SK-N-SH (cell line): ENCODE data around the gene HAGHL.
A peak's percentile ranks its signal among the peaks of the same experiment; 100 is the strongest.

ENCODE experiments used
- CHD2 ChIP-seq: fragments of 150-350 bp; IDR thresholded peaks from 2 replicates; pipeline ENCODE4 v1.6.1; 2018; ENCODE audit warnings: low read length; ENCODE audit not compliant: partially characterized antibody
- EP300 ChIP-seq, 2 experiments: IDR thresholded peaks; 2 replicates each; pipeline versions ENCODE4 v1.4.0 to v1.6.1; 2012; ENCODE audit warnings: borderline replicate concordance in 1 of 2, low read depth in 1 of 2, low read length in 1 of 2
- FOXJ3 ChIP-seq: sonication (generic); formaldehyde crosslinking; IDR thresholded peaks from 2 replicates; pipeline ENCODE4 v1.5.1; 2020; ENCODE audit warnings: mild to moderate bottlenecking, missing genetic modification reagents
- JUND ChIP-seq: IDR thresholded peaks from 2 replicates; pipeline ENCODE4 v1.4.0; 2012
- MXI1 ChIP-seq: IDR thresholded peaks from 2 replicates; pipeline ENCODE4 v1.6.1; 2012; ENCODE audit warnings: mild to moderate bottlenecking, low read depth, low read length, improper control_type of control experiment
- RFX5 ChIP-seq: IDR thresholded peaks from 2 replicates; pipeline ENCODE4 v1.6.1; 2012; ENCODE audit warnings: mild to moderate bottlenecking, improper control_type of control experiment, low read length
- RXRA ChIP-seq: IDR thresholded peaks from 2 replicates; pipeline ENCODE4 v1.4.0; 2012; ENCODE audit warnings: low read depth, mild to moderate bottlenecking, borderline replicate concordance
- TF ChIP-seq, protein P1 (sequence below): IDR thresholded peaks from 2 replicates; pipeline ENCODE4 v1.4.0; 2012; ENCODE audit warnings: low read depth, borderline replicate concordance
- TF ChIP-seq, protein P2 (sequence below): fragments of 200-600 bp; sonication (generic); IDR thresholded peaks from 2 replicates; pipeline ENCODE4 v1.6.1; 2017; ENCODE audit warnings: antibody characterized with exemption, mild to moderate bottlenecking, moderate library complexity
- TF ChIP-seq, protein P3 (sequence below): IDR thresholded peaks from 2 replicates; pipeline ENCODE4; 2012
- TF ChIP-seq, protein P4 (sequence below): IDR thresholded peaks from 2 replicates; pipeline ENCODE4 v1.6.1; 2012; ENCODE audit warnings: mild to moderate bottlenecking, low read depth, low read length, moderate library complexity
- TF ChIP-seq, protein P5 (sequence below): IDR thresholded peaks from 2 replicates; pipeline ENCODE4 v1.4.0; 2012; ENCODE audit warnings: low read depth
- TF ChIP-seq, protein P6 (sequence below): fragments of 150-350 bp; IDR thresholded peaks from 2 replicates; pipeline ENCODE4 v1.6.1; 2017; ENCODE audit warnings: antibody characterized with exemption, low read length, low read depth, borderline replicate concordance

DNA sequence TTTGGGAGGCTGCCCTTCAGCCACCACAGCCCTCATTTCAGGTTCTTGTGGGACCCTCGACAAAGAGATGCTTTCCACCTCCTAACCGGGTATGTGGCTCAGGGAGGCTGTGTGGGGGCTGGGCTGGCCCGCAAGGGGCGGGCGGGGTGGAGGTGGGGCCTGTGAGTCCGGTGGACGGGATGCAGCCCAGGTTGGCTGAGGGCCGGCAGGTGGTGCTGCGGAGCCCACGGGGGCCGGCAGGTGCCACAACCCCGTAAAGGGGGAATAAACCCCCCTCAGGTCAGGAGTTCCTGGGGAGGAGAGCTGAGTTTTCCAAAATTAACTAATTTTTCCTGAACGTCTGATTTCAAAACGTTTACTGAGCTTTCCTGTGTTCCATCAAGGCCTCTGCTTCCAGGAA is 18.8 kb downstream of the HAGHL start:
- TF ChIP-seq, protein P1, sequence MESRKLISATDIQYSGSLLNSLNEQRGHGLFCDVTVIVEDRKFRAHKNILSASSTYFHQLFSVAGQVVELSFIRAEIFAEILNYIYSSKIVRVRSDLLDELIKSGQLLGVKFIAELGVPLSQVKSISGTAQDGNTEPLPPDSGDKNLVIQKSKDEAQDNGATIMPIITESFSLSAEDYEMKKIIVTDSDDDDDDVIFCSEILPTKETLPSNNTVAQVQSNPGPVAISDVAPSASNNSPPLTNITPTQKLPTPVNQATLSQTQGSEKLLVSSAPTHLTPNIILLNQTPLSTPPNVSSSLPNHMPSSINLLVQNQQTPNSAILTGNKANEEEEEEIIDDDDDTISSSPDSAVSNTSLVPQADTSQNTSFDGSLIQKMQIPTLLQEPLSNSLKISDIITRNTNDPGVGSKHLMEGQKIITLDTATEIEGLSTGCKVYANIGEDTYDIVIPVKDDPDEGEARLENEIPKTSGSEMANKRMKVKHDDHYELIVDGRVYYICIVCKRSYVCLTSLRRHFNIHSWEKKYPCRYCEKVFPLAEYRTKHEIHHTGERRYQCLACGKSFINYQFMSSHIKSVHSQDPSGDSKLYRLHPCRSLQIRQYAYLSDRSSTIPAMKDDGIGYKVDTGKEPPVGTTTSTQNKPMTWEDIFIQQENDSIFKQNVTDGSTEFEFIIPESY = no peak
- no peak for TF ChIP-seq FOXJ3 (CRISPR knock-in tag)
- TF ChIP-seq, protein P2, sequence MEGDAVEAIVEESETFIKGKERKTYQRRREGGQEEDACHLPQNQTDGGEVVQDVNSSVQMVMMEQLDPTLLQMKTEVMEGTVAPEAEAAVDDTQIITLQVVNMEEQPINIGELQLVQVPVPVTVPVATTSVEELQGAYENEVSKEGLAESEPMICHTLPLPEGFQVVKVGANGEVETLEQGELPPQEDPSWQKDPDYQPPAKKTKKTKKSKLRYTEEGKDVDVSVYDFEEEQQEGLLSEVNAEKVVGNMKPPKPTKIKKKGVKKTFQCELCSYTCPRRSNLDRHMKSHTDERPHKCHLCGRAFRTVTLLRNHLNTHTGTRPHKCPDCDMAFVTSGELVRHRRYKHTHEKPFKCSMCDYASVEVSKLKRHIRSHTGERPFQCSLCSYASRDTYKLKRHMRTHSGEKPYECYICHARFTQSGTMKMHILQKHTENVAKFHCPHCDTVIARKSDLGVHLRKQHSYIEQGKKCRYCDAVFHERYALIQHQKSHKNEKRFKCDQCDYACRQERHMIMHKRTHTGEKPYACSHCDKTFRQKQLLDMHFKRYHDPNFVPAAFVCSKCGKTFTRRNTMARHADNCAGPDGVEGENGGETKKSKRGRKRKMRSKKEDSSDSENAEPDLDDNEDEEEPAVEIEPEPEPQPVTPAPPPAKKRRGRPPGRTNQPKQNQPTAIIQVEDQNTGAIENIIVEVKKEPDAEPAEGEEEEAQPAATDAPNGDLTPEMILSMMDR = peak; percentile 39
- no peak for TF ChIP-seq EP300 (IDR thresholded peaks at IDR 0.05; ENCODE audit: borderline replicate concordance in 1 of 2, low read depth in 1 of 2, low read length in 1 of 2)
- TF ChIP-seq, protein P3, sequence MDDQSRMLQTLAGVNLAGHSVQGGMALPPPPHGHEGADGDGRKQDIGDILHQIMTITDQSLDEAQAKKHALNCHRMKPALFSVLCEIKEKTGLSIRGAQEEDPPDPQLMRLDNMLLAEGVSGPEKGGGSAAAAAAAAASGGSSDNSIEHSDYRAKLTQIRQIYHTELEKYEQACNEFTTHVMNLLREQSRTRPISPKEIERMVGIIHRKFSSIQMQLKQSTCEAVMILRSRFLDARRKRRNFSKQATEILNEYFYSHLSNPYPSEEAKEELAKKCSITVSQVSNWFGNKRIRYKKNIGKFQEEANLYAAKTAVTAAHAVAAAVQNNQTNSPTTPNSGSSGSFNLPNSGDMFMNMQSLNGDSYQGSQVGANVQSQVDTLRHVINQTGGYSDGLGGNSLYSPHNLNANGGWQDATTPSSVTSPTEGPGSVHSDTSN = no peak
- no peak for TF ChIP-seq MXI1
- TF ChIP-seq CHD2 = no peak
- no peak for TF ChIP-seq JUND
- TF ChIP-seq, protein P4, sequence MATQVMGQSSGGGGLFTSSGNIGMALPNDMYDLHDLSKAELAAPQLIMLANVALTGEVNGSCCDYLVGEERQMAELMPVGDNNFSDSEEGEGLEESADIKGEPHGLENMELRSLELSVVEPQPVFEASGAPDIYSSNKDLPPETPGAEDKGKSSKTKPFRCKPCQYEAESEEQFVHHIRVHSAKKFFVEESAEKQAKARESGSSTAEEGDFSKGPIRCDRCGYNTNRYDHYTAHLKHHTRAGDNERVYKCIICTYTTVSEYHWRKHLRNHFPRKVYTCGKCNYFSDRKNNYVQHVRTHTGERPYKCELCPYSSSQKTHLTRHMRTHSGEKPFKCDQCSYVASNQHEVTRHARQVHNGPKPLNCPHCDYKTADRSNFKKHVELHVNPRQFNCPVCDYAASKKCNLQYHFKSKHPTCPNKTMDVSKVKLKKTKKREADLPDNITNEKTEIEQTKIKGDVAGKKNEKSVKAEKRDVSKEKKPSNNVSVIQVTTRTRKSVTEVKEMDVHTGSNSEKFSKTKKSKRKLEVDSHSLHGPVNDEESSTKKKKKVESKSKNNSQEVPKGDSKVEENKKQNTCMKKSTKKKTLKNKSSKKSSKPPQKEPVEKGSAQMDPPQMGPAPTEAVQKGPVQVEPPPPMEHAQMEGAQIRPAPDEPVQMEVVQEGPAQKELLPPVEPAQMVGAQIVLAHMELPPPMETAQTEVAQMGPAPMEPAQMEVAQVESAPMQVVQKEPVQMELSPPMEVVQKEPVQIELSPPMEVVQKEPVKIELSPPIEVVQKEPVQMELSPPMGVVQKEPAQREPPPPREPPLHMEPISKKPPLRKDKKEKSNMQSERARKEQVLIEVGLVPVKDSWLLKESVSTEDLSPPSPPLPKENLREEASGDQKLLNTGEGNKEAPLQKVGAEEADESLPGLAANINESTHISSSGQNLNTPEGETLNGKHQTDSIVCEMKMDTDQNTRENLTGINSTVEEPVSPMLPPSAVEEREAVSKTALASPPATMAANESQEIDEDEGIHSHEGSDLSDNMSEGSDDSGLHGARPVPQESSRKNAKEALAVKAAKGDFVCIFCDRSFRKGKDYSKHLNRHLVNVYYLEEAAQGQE = no peak
- TF ChIP-seq RFX5 = no peak
- TF ChIP-seq RXRA = no peak
- TF ChIP-seq, protein P5, sequence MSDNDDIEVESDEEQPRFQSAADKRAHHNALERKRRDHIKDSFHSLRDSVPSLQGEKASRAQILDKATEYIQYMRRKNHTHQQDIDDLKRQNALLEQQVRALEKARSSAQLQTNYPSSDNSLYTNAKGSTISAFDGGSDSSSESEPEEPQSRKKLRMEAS = no peak
- TF ChIP-seq, protein P6, sequence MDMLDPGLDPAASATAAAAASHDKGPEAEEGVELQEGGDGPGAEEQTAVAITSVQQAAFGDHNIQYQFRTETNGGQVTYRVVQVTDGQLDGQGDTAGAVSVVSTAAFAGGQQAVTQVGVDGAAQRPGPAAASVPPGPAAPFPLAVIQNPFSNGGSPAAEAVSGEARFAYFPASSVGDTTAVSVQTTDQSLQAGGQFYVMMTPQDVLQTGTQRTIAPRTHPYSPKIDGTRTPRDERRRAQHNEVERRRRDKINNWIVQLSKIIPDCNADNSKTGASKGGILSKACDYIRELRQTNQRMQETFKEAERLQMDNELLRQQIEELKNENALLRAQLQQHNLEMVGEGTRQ = no peak
